Liver (tissue), 3 donors: ENCODE data around the gene HYAL1.
A peak's percentile ranks its signal among the peaks of the same experiment; 100 is the strongest.

Experiments
- ATF3 ChIP-seq: IDR thresholded peaks from 2 replicates; pipeline ENCODE4 v1.6.1; 2016; ENCODE audit warnings: antibody characterized with exemption
- CTCF ChIP-seq: fragments of 150-350 bp; IDR thresholded peaks from 2 replicates; pipeline ENCODE4 v1.5.1; 2017; ENCODE audit warnings: improper control_type of control experiment, low read depth, low read length; ENCODE audit not compliant: missing input control
- GABPA ChIP-seq, 2 donors: IDR thresholded peaks in 1 of 2; conservative IDR thresholded peaks in 1 of 2; 2 replicates each; pipeline ENCODE4 v1.6.1; 2016; ENCODE audit warnings: antibody characterized with exemption in 2 of 2, mild to moderate bottlenecking in 1 of 2, moderate library complexity in 1 of 2
- HNF4G ChIP-seq: IDR thresholded peaks from 2 replicates; pipeline ENCODE4 v1.6.1; 2016; ENCODE audit warnings: antibody characterized with exemption
- MAX ChIP-seq: IDR thresholded peaks from 2 replicates; pipeline ENCODE4 v1.6.1; 2016; ENCODE audit warnings: antibody characterized with exemption
- NR2F2 ChIP-seq: IDR thresholded peaks from 2 replicates; pipeline ENCODE4 v1.6.1; 2016; ENCODE audit warnings: antibody characterized with exemption
- RAD21 ChIP-seq, 2 donors: IDR thresholded peaks; 2 replicates each; pipeline ENCODE4 v1.6.1; 2016; ENCODE audit warnings: antibody characterized with exemption in 2 of 2, mild to moderate bottlenecking in 2 of 2
- REST ChIP-seq: IDR thresholded peaks from 2 replicates; pipeline ENCODE4 v1.6.1; 2016; ENCODE audit warnings: antibody characterized with exemption, mild to moderate bottlenecking
- RXRA ChIP-seq, 2 donors: IDR thresholded peaks; 2 replicates each; pipeline ENCODE4 v1.6.1; 2017 to 2018; ENCODE audit warnings: antibody characterized with exemption in 2 of 2, mild to moderate bottlenecking in 1 of 2
- TAF1 ChIP-seq: conservative IDR thresholded peaks from 2 replicates; pipeline ENCODE4 v1.6.1; 2016; ENCODE audit warnings: antibody characterized with exemption, mild to moderate bottlenecking
- YY1 ChIP-seq: IDR thresholded peaks from 2 replicates; pipeline ENCODE4 v1.6.1; 2016; ENCODE audit warnings: antibody characterized with exemption, mild to moderate bottlenecking
- ZBTB33 ChIP-seq: IDR thresholded peaks from 2 replicates; pipeline ENCODE4 v1.6.1; 2016; ENCODE audit warnings: antibody characterized with exemption
- donor health status: healthy.
- donor health status: healthy.

GRCh38 chr3:50274371-50275104 is 28.8 kb downstream of the HYAL1 start:
- peak; percentile 60 for TF ChIP-seq CTCF
- no peak for TF ChIP-seq REST
- no peak for TF ChIP-seq YY1
- TF ChIP-seq TAF1: no peak
- no peak for TF ChIP-seq GABPA (IDR thresholded peaks at IDR 0.05 in 1 of 2, conservative IDR thresholded peaks at IDR 0.05 in 1 of 2)
- no peak for TF ChIP-seq ATF3
- no peak for TF ChIP-seq MAX
- no peak for TF ChIP-seq ZBTB33
- TF ChIP-seq RXRA (IDR thresholded peaks at IDR 0.05): no peak
- peak; percentile 70 to 74 for TF ChIP-seq RAD21 (IDR thresholded peaks at IDR 0.05)
- TF ChIP-seq HNF4G: no peak
- no peak for TF ChIP-seq NR2F2
